OCI-LY7 (cell line): ENCODE measurements around the gene OR4D9. TPM values are rescaled to one million over a fixed set of nuclear protein-coding genes. Genes with fewer than 3 reads are reported as not detected.
"Not testable (repeated sequence)": the region's sequence is repeated elsewhere in the genome, so short reads cannot be mapped to it uniquely, and the experiment has no call there.

Experiments
- BruUV-seq: library from RNA; stranded (reverse); fragments of 400-500 nt; replicated peaks from 2 replicates; lab custom pipeline; 2021; lab: Mats Ljungman, UMichigan
- CTCF ChIA-PET: fragments of 300-600 bp; sonication (Branson Sonifier 250); formaldehyde crosslinking; loops from one replicate; lab custom pipeline; 2022; ENCODE audit warnings: antibody characterized with exemption; ENCODE audit not compliant: unreplicated experiment; lab: Charles Lee
- POLR2A ChIA-PET: fragments of 300-600 bp; sonication (Branson Sonifier 250); formaldehyde crosslinking; loops from one replicate; lab custom pipeline; 2022; ENCODE audit warnings: antibody characterized with exemption; lab: Charles Lee
- DNase-seq: peaks from one replicate; pipeline ENCODE4 v3.0.0-alpha.2; 2015; ENCODE audit warnings: low spot score
- H2AFZ ChIP-seq: fragments of 200-600 bp; sonication (generic), shearing (Covaris generic); 2 replicates; pipeline ENCODE4 v1.6.1; 2014; ENCODE audit warnings: mild to moderate bottlenecking, antibody characterized with exemption, low read length, moderate library complexity
- H3K27ac ChIP-seq: fragments of 200-600 bp; sonication (generic); 2 replicates; pipeline ENCODE4 v1.5.1; 2014; ENCODE audit warnings: mixed run types, low read depth, mild to moderate bottlenecking, moderate library complexity, low read length, inconsistent platforms; ENCODE audit not compliant: poor library complexity, severe bottlenecking
- H3K36me3 ChIP-seq: fragments of 200-600 bp; sonication (generic); 2 replicates; pipeline ENCODE4 v1.6.1; 2014; ENCODE audit warnings: mild to moderate bottlenecking, antibody characterized with exemption, low read length, moderate library complexity, mixed read lengths; ENCODE audit not compliant: insufficient read depth
- H3K4me1 ChIP-seq: fragments of 200-600 bp; sonication (generic); 2 replicates; pipeline ENCODE4 v1.5.1; 2014; ENCODE audit warnings: mild to moderate bottlenecking, low read length; ENCODE audit not compliant: insufficient read depth, poor library complexity, severe bottlenecking
- H3K4me2 ChIP-seq: fragments of 200-600 bp; sonication (generic); 2 replicates; pipeline ENCODE4 v1.6.1; 2014; ENCODE audit warnings: mild to moderate bottlenecking, low read length
- H3K4me3 ChIP-seq: fragments of 200-600 bp; sonication (generic); 2 replicates; pipeline ENCODE4 v1.5.1; 2014; ENCODE audit warnings: mild to moderate bottlenecking, low read depth, low read length; ENCODE audit not compliant: poor library complexity, severe bottlenecking
- H3K79me2 ChIP-seq: fragments of 200-600 bp; sonication (generic); 2 replicates; pipeline ENCODE4 v1.6.1; 2016; ENCODE audit warnings: low read depth, mild to moderate bottlenecking, low read length, moderate library complexity, mixed read lengths; ENCODE audit not compliant: insufficient read depth
- H3K9me2 ChIP-seq: fragments of 200-600 bp; sonication (generic); 2 replicates; pipeline ENCODE4 v1.6.1; 2016; ENCODE audit warnings: mild to moderate bottlenecking, low read length, mixed read lengths; ENCODE audit not compliant: insufficient read depth
- H3K9me3 ChIP-seq: fragments of 200-600 bp; sonication (generic); 2 replicates; pipeline ENCODE4 v1.6.1; 2014; ENCODE audit warnings: mild to moderate bottlenecking, mixed run types, low read length, mixed read lengths
- H4K20me1 ChIP-seq: fragments of 200-600 bp; sonication (generic); 2 replicates; pipeline ENCODE4 v1.6.1; 2014; ENCODE audit warnings: mild to moderate bottlenecking, antibody characterized with exemption, low read length, moderate library complexity, mixed read lengths; ENCODE audit not compliant: insufficient read depth
- EZH2phosphoT487 ChIP-seq: fragments of 200-600 bp; sonication (generic); IDR thresholded peaks from 2 replicates; pipeline ENCODE4 v1.6.1; 2018; ENCODE audit warnings: low read depth, borderline replicate concordance, mild to moderate bottlenecking, mixed run types, antibody characterized with exemption, low read length, moderate library complexity, mixed read lengths
- intact Hi-C: fragments of 100-400 bp; cut with micrococcal nuclease; formaldehyde crosslinking; loops from one replicate; pipeline ENCODE4 v1.10.0; 2022; ENCODE audit not compliant: unreplicated experiment
- total RNA-seq, 2 experiments: library from RNA; depleted of rRNA in 1 of 2; stranded (reverse); fragments of >200 nt in 1 of 2; shearing (Covaris generic) in 1 of 2; gene quantifications; 2 replicates each; pipeline ENCODE4 v1.2.3, GENCODE V29; 2014 to 2022
- TF ChIP-seq, protein P1 (sequence below): fragments of 200-600 bp; sonication (generic); conservative IDR thresholded peaks from 2 replicates; pipeline ENCODE4 v1.5.1; 2014; ENCODE audit warnings: mild to moderate bottlenecking, antibody characterized with exemption, low read length, moderate library complexity, mixed read lengths

OR4D9 gene
- total RNA-seq, 2 experiments from 2014 or later, result not detected

DNA sequence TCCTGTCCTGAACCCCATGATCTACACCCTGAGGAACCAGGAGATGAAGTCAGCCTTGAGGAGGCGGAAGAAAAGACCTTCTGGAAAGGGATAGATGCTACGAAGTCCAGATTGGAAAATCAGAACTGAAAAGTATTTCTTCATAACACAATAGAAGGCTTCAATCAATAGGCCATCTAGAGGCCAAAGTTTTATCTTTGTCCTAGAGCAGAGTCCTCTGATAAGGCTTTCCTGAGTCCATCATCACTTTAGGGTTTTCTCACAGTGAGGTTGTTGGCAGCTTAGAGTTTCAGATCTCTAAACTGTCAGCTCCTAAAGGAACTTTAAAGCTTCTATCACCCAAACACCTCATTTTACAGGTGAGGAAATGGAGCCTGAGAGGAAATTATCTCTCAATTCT, 21.3 kb downstream of the OR4D9 start:
- CTCF ChIA-PET, result interaction anchor here (0.9 kb wide), 1 partner anchor 290 kb away, joined by 3 read pairs; no protein-coding TSS in a partner anchor
- no peaks in the 10 kb centered on the region for H3K36me3 ChIP-seq
- no peaks in the 10 kb centered on the region for H3K9me2 ChIP-seq
- intact Hi-C loops, result no loop called here
- H4K20me1 ChIP-seq, result no peaks in the 10 kb centered on the region
- DNase-seq, result no peak
- peaks cover 4% of the 10 kb centered on the region for H3K4me1 ChIP-seq
- H3K4me2 ChIP-seq, result no peak overlapping the region
- no peak overlapping the region for H3K27ac ChIP-seq
- no TSS peak for BruUV-seq
- H2AFZ ChIP-seq, result no peak overlapping the region
- POLR2A ChIA-PET, result interaction anchor here (0.5 to 0.7 kb wide), 2 partner anchors 169 to 642 kb away, joined by 3 to 7 read pairs; no protein-coding TSS in a partner anchor
- no peaks in the 10 kb centered on the region for H3K79me2 ChIP-seq
- H3K4me3 ChIP-seq, result no peak overlapping the region
- H3K9me3 ChIP-seq, result no peaks in the 10 kb centered on the region
- TF ChIP-seq, protein P1, sequence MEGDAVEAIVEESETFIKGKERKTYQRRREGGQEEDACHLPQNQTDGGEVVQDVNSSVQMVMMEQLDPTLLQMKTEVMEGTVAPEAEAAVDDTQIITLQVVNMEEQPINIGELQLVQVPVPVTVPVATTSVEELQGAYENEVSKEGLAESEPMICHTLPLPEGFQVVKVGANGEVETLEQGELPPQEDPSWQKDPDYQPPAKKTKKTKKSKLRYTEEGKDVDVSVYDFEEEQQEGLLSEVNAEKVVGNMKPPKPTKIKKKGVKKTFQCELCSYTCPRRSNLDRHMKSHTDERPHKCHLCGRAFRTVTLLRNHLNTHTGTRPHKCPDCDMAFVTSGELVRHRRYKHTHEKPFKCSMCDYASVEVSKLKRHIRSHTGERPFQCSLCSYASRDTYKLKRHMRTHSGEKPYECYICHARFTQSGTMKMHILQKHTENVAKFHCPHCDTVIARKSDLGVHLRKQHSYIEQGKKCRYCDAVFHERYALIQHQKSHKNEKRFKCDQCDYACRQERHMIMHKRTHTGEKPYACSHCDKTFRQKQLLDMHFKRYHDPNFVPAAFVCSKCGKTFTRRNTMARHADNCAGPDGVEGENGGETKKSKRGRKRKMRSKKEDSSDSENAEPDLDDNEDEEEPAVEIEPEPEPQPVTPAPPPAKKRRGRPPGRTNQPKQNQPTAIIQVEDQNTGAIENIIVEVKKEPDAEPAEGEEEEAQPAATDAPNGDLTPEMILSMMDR, result 0 out of 2 replicates have a peak, but pooled peaks have one; percentile 19
- no peak for TF ChIP-seq EZH2phosphoT487

DNA sequence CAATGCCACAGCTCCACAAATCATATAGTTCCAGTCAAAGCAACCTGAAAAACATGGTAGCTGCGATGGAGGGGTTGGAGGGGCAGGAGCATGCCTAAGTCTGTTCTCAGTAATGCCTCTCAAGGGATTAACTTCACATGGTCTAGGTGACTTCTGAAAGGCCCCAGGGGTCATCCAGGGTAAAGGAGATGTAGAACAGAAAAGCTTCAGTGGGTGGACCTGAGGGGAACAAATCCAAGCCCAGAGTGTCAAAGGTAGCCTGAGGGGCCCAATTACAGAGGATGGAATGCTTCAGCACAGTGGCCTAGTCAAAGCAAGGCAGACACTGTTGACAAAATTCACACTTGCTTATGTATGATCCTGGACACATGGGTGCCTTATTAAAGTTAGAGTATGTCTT, 23.3 kb downstream of the OR4D9 start:
- Histone ChIP-seq H3K9me2 (no peaks in the 10 kb centered on the region), H3K4me2 (no peak overlapping the region), H3K79me2 (no peaks in the 10 kb centered on the region), H4K20me1 (no peaks in the 10 kb centered on the region), H3K27ac (no peak overlapping the region), H3K4me3 (no peak overlapping the region), H3K9me3 (no peaks in the 10 kb centered on the region), H3K36me3 (no peaks in the 10 kb centered on the region), H2AFZ (no peak overlapping the region), H3K4me1 (peaks cover 6% of the 10 kb centered on the region)
- POLR2A ChIA-PET, result interaction anchor here (0.8 kb wide), 1 partner anchor 83 kb away, joined by 3 read pairs; no protein-coding TSS in a partner anchor
- CTCF ChIA-PET, result no interaction called here
- intact Hi-C loops, result loop anchor here (5.0 kb wide), 1 partner anchor 133 kb away; the partner anchor contains the start of gene PATL1
- no peak for DNase-seq
- TF ChIP-seq, protein P1, result no peak
- TF ChIP-seq EZH2phosphoT487, result no peak
- BruUV-seq, result no TSS peak

DNA sequence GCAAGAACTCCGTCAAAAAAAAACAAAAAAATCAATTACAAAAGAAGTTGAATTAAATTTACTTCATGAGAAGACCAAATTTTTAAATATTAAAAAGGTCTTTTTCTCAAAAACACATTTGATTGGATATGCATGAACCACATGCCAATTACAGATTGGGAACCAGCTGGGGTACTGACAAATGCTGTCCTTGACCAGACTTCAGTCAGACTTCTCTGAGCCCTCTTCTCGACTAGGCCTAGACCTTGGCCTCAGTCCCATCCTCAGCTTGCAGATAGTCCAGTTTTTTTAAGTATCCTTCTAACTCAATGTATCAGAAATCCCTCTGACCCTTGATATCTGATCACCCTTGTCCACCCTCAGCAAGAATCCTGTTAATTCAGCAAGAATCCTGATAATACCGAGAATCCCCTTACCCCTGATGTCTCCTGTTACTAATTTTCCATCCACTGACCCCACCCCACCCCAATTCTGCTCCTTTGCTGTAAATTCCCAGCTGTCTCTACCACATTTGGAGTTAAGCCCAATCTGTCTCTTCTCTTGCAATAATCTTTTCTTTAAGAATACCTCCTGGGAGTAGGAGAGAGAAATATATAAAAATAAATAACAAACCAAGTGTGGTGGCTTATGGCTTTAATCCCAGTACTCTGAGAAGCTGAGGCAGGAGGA, 30.9 kb downstream of the OR4D9 start:
- Histone ChIP-seq H3K4me3 (no peak overlapping the region), H3K9me3 (no peaks in the 10 kb centered on the region), H3K4me1 (peaks cover 5% of the 10 kb centered on the region), H3K79me2 (no peaks in the 10 kb centered on the region), H2AFZ (no peak overlapping the region), H3K4me2 (no peak overlapping the region), H3K27ac (no peak overlapping the region), H3K36me3 (no peaks in the 10 kb centered on the region), H4K20me1 (no peaks in the 10 kb centered on the region), H3K9me2 (no peaks in the 10 kb centered on the region)
- POLR2A ChIA-PET, result no interaction called here
- intact Hi-C loops, result no loop called here
- DNase-seq, result no peak
- TF ChIP-seq EZH2phosphoT487, result no peak
- TF ChIP-seq, protein P1, result no peak
- no TSS peak for BruUV-seq
- CTCF ChIA-PET, result no interaction called here

DNA sequence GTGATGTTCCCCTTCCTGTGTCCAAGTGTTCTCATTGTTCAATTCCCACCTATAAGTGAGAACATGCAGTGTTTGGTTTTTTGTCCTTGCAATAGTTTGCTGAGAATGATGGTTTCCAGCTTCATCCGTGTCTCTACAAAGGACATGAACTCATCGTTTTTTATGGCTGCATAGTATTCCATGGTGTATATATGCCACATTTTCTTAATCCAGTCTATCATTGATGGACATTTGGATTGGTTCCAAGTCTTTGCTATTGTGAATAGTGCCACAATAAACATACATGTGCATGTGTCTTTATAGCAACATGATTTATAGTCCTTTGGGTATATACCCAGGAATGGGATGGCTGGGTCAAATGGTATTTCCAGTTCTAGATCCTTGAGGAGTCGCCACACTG, 32.4 kb downstream of the OR4D9 start:
- H3K36me3 ChIP-seq, H3K4me1 ChIP-seq, H3K4me3 ChIP-seq, CTCF ChIA-PET, H3K27ac ChIP-seq, H3K4me2 ChIP-seq, H4K20me1 ChIP-seq, H2AFZ ChIP-seq, H3K9me2 ChIP-seq, intact Hi-C loops, H3K9me3 ChIP-seq, DNase-seq, H3K79me2 ChIP-seq, BruUV-seq: not testable (repeated sequence)
- POLR2A ChIA-PET, result interaction anchor here (0.6 kb wide), 1 partner anchor 139 kb away, joined by 3 read pairs; no protein-coding TSS in a partner anchor
